ENCODE data around the gene FXR2. TPM values are rescaled to one million over a fixed set of nuclear protein-coding genes. Genes with fewer than 3 reads are reported as not detected.

FXR2 gene
- total and polyA plus RNA-seq, 4 donors: 29.0 to 31.1 (median 30.0) TPM

GRCh38 chr17:7651097-7651664 lies 36.5 kb upstream of the FXR2 start:
- DNase-seq: no peak
- peak overlapping the region in 1 of 2 donors; percentile 42 for H3K9ac ChIP-seq (ENCODE audit: insufficient read depth in 1 of 2, low read length in 2 of 2)
- no peak for TF ChIP-seq CTCF (IDR thresholded peaks at IDR 0.05; ENCODE audit: control extremely low read depth, extremely low read depth)
- 0 to 2% methylated on average over 37 to 45 of the region's 45 CpGs for WGBS, 2 donors
- peaks cover 0 to 9% (median under 1%) of the 10 kb centered on the region in 4 donors for H3K36me3 ChIP-seq (ENCODE audit: control insufficient read depth in 4 of 4, insufficient read depth in 4 of 4, low read length in 4 of 4)
- peaks cover 0 to 36% (median 5%) of the 10 kb centered on the region in 5 donors for H3K4me1 ChIP-seq (ENCODE audit: control insufficient read depth in 5 of 5, insufficient read depth in 5 of 5, low read length in 5 of 5)
- ATAC-seq (ENCODE audit: insufficient read depth, low FRiP score): no peak
- H3K9me3 ChIP-seq (ENCODE audit: control insufficient read depth in 4 of 4, insufficient read depth in 3 of 4, low read length in 3 of 4): no peaks in the 10 kb centered on the region
- H3K27ac ChIP-seq (ENCODE audit: low read depth in 1 of 2, low read length in 1 of 2): no peak overlapping the region
- H3K27me3 ChIP-seq (ENCODE audit: control insufficient read depth in 3 of 3, insufficient read depth in 3 of 3, low read length in 2 of 3): peaks cover 0 to 11% (median 0%) of the 10 kb centered on the region in 3 donors
- H3K4me3 ChIP-seq: no peak overlapping the region

GRCh38 chr17:7650509-7651096 lies 35.9 kb upstream of the FXR2 start, which contains the start of gene ATP1B2:
Gene ATP1B2 (plus strand): TSS chr17:7650926. CDS start chr17:7651519, 593 bp downstream.
- H3K27ac ChIP-seq (ENCODE audit: low read depth in 1 of 2, low read length in 1 of 2): no peak within 1 kb of the TSS
- peak within 1 kb of the TSS in 1 of 2 donors; percentile 42 for H3K9ac ChIP-seq (ENCODE audit: insufficient read depth in 1 of 2, low read length in 2 of 2)
- TF ChIP-seq CTCF (IDR thresholded peaks at IDR 0.05; ENCODE audit: control extremely low read depth, extremely low read depth): no peak
- peaks cover 0 to 11% (median 0%) of the 10 kb centered on the region in 3 donors for H3K27me3 ChIP-seq (ENCODE audit: control insufficient read depth in 3 of 3, insufficient read depth in 3 of 3, low read length in 2 of 3)
- H3K4me3 ChIP-seq: no peak within 1 kb of the TSS
- H3K36me3 ChIP-seq (ENCODE audit: control insufficient read depth in 4 of 4, insufficient read depth in 4 of 4, low read length in 4 of 4): peaks cover 0 to 6% (median 0%) of the 10 kb centered on the region in 4 donors
- H3K4me1 ChIP-seq (ENCODE audit: control insufficient read depth in 5 of 5, insufficient read depth in 5 of 5, low read length in 5 of 5): peaks cover 0 to 35% (median 5%) of the 10 kb centered on the region in 5 donors
- WGBS, 2 donors: 1% methylated on average over 30 to 34 of the region's 34 CpGs
- ATAC-seq (ENCODE audit: insufficient read depth, low FRiP score): no peak
- H3K9me3 ChIP-seq (ENCODE audit: control insufficient read depth in 4 of 4, insufficient read depth in 3 of 4, low read length in 3 of 4): no peaks in the 10 kb centered on the region
- peak; percentile 85 to 90 (median 86) for DNase-seq

- Histone ChIP-seq H3K27me3 (ENCODE audit: control insufficient read depth in 3 of 3, insufficient read depth in 3 of 3, low read length in 2 of 3) (peaks cover 0 to 7% (median 0%) of the 10 kb centered on the region in 3 donors), H3K4me3 (no peak overlapping the region), H3K27ac (ENCODE audit: low read depth in 1 of 2, low read length in 1 of 2) (no peak overlapping the region), H3K36me3 (ENCODE audit: control insufficient read depth in 4 of 4, insufficient read depth in 4 of 4, low read length in 4 of 4) (no peaks in the 10 kb centered on the region), H3K9me3 (ENCODE audit: control insufficient read depth in 4 of 4, insufficient read depth in 3 of 4, low read length in 3 of 4) (no peaks in the 10 kb centered on the region), H3K9ac (ENCODE audit: insufficient read depth in 1 of 2, low read length in 2 of 2) (no peak overlapping the region), H3K4me1 (ENCODE audit: control insufficient read depth in 5 of 5, insufficient read depth in 5 of 5, low read length in 5 of 5) (peaks cover 0 to 15% (median 5%) of the 10 kb centered on the region in 5 donors)
- ATAC-seq (ENCODE audit: insufficient read depth, low FRiP score) (no peak), DNase-seq (no peak)
- TF ChIP-seq CTCF (IDR thresholded peaks at IDR 0.05; ENCODE audit: control extremely low read depth, extremely low read depth): no peak
- 55 to 56% methylated on average over 4 of the region's 4 CpGs for WGBS, 2 donors
Measured at GRCh38 chr17:7647018-7647417, 32.3 kb upstream of the FXR2 start.

All from lung (tissue), 12 donors.